PC-3 (cell line): ENCODE data around the gene TSPO. TPM values are rescaled to one million over a fixed set of nuclear protein-coding genes. Genes with fewer than 3 reads are reported as not detected.

Experiments used
- ATAC-seq: fragments of 200-7000 bp; cut with Tn5 transposase; 2 replicates; pipeline ENCODE4 v1.9.1; 2020; ENCODE audit warnings: mild to moderate bottlenecking, moderate library complexity
- BruUV-seq: library from RNA; stranded (reverse); fragments of 400-500 nt; replicated peaks from 2 replicates; lab custom pipeline; 2021; lab: Mats Ljungman, UMichigan
- CTCF ChIA-PET: fragments of 300-600 bp; sonication (Branson Sonifier 250); formaldehyde crosslinking; loops from one replicate; lab custom pipeline; 2022; ENCODE audit warnings: antibody characterized with exemption; lab: Charles Lee
- POLR2A ChIA-PET: fragments of 300-600 bp; sonication (Branson Sonifier 250); formaldehyde crosslinking; loops from one replicate; lab custom pipeline; 2022; ENCODE audit warnings: antibody characterized with exemption; ENCODE audit not compliant: unreplicated experiment; lab: Charles Lee
- DNase-seq: peaks from one replicate; pipeline ENCODE4 v3.0.0-alpha.2; 2015
- H2AFZ ChIP-seq: fragments of 300-600 bp; sonication (generic); 2 replicates; pipeline ENCODE4 v1.6.0; 2016; ENCODE audit warnings: antibody characterized with exemption, low read length
- H3F3A ChIP-seq: fragments of 300-600 bp; sonication (generic); one replicate; pipeline ENCODE4 v1.6.0; 2017; ENCODE audit warnings: antibody characterized with exemption, low read length, control low read depth, mild to moderate bottlenecking; ENCODE audit not compliant: unreplicated experiment
- H3K27ac ChIP-seq: fragments of 300-600 bp; sonication (generic); 2 replicates; pipeline ENCODE4 v1.5.1; 2016; ENCODE audit warnings: mild to moderate bottlenecking, low read length
- H3K27me3 ChIP-seq: fragments of 300-600 bp; sonication (generic); 2 replicates; pipeline ENCODE4 v1.6.1; 2016; ENCODE audit warnings: low read length, mixed read lengths
- H3K36me3 ChIP-seq: fragments of 300-600 bp; sonication (generic); 2 replicates; pipeline ENCODE4 v1.6.1; 2016; ENCODE audit warnings: low read depth, mixed run types, low read length, mixed read lengths
- H3K4me1 ChIP-seq: fragments of 300-600 bp; sonication (generic); 2 replicates; pipeline ENCODE4 v1.5.1; 2016; ENCODE audit warnings: low read length; ENCODE audit not compliant: insufficient read depth
- H3K4me2 ChIP-seq: fragments of 300-600 bp; sonication (generic); 2 replicates; pipeline ENCODE4 v1.6.0; 2016; ENCODE audit warnings: low read length
- H3K4me3 ChIP-seq: fragments of 300-600 bp; sonication (generic); 2 replicates; pipeline ENCODE4 v1.5.1; 2016; ENCODE audit warnings: mild to moderate bottlenecking, low read length, mixed read lengths
- H3K79me2 ChIP-seq: fragments of 300-600 bp; sonication (generic); 2 replicates; pipeline ENCODE4 v1.6.1; 2017; ENCODE audit warnings: low read length, mixed read lengths
- H3K9ac ChIP-seq: fragments of 300-600 bp; sonication (generic); 2 replicates; pipeline ENCODE4 v1.6.0; 2016; ENCODE audit warnings: mild to moderate bottlenecking, low read length
- H3K9me2 ChIP-seq: fragments of 300-600 bp; sonication (generic); replicated peaks from 2 replicates; pipeline ENCODE4 v1.6.1; 2016; ENCODE audit warnings: mixed run types, low read length, mixed read lengths
- H3K9me3 ChIP-seq: fragments of 300-600 bp; sonication (generic); 2 replicates; pipeline ENCODE4 v1.6.1; 2016; ENCODE audit warnings: low read length, mixed read lengths
- H4K20me1 ChIP-seq: fragments of 300-600 bp; sonication (generic); 2 replicates; pipeline ENCODE4 v1.6.1; 2016; ENCODE audit warnings: low read length, mixed read lengths
- CTCF ChIP-seq: fragments of 300-600 bp; sonication (generic); conservative IDR thresholded peaks from 2 replicates; pipeline ENCODE4 v1.5.1; 2017; ENCODE audit warnings: antibody characterized with exemption, low read depth, mild to moderate bottlenecking, low read length
- EZH2 ChIP-seq: fragments of 300-600 bp; sonication (generic); IDR thresholded peaks from one replicate; pipeline ENCODE4 v1.6.1; 2017; ENCODE audit warnings: antibody characterized with exemption, mild to moderate bottlenecking, low read length; ENCODE audit not compliant: unreplicated experiment
- EZH2phosphoT487 ChIP-seq: fragments of 300-600 bp; sonication (generic); IDR thresholded peaks from 2 replicates; pipeline ENCODE4 v1.6.1; 2018; ENCODE audit warnings: mild to moderate bottlenecking, antibody characterized with exemption, low read length, borderline replicate concordance
- intact Hi-C: fragments of 100-400 bp; cut with micrococcal nuclease; formaldehyde crosslinking; loops from 2 replicates; pipeline ENCODE4 v1.9.0; 2023
- total RNA-seq: library from RNA; depleted of rRNA; stranded (reverse); fragments of >200 nt; gene quantifications from 2 replicates; pipeline ENCODE4 v1.2.3, GENCODE V29; 2014

Gene TSPO
- total RNA-seq, 1 experiment from 2014 or later, result 349 TPM

- no peak overlapping the region for H2AFZ ChIP-seq
- peaks cover 17% of the 10 kb centered on the region for H3K79me2 ChIP-seq
- TF ChIP-seq CTCF (peak; percentile 67), EZH2phosphoT487 (no peak)
- intact Hi-C loops, result no loop called here
- H3K9me3 ChIP-seq, result no peaks in the 10 kb centered on the region
- ATAC-seq (0 out of 2 replicates have a peak, but pooled peaks have one; percentile 40), DNase-seq (peak; percentile 14)
- no peaks in the 10 kb centered on the region for H3K4me1 ChIP-seq
- no TSS peak for BruUV-seq
- no peak overlapping the region for H3K9ac ChIP-seq
- no peaks in the 10 kb centered on the region for H4K20me1 ChIP-seq
- peaks cover 16% of the 10 kb centered on the region for H3K36me3 ChIP-seq
- H3K9me2 ChIP-seq, result no peaks in the 10 kb centered on the region
- no peak overlapping the region for H3K4me2 ChIP-seq
- POLR2A ChIA-PET, result no interaction called here
- no peak overlapping the region for H3K4me3 ChIP-seq
- H3F3A ChIP-seq, result no peaks in the 10 kb centered on the region
- CTCF ChIA-PET, result no interaction called here
- no peaks in the 10 kb centered on the region for H3K27me3 ChIP-seq
- H3K27ac ChIP-seq, result no peak overlapping the region
These were observed 15.1 kb upstream of the TSPO start for GRCh38 chr22:43136255-43136654.

GRCh38 chr22:43136801-43137200, 14.6 kb upstream of the TSPO start:
- peaks cover 22% of the 10 kb centered on the region for H3K79me2 ChIP-seq
- no peaks in the 10 kb centered on the region for H3K27me3 ChIP-seq

More at GRCh38 chr22:43136801-43137200, 14.6 kb upstream of the TSPO start:
- DNase-seq, result no peak
- CTCF ChIA-PET, result no interaction called here
- no TSS peak for BruUV-seq
- Histone ChIP-seq H3K4me2 (no peak overlapping the region), H2AFZ (no peak overlapping the region), H3K36me3 (peaks cover 16% of the 10 kb centered on the region), H3K4me3 (no peak overlapping the region), H3F3A (no peaks in the 10 kb centered on the region), H3K9ac (no peak overlapping the region), H3K4me1 (peaks cover 2% of the 10 kb centered on the region; the same call in 1 of the 2 replicates), H3K9me3 (no peaks in the 10 kb centered on the region), H3K27ac (no peak overlapping the region), H4K20me1 (no peaks in the 10 kb centered on the region), H3K9me2 (no peaks in the 10 kb centered on the region)
- ATAC-seq, result no peak
- POLR2A ChIA-PET, result no interaction called here
- intact Hi-C loops, result no loop called here
- no peak for TF ChIP-seq EZH2phosphoT487
- TF ChIP-seq EZH2, result no peak
- TF ChIP-seq CTCF, result no peak
